ENCODE data around the gene STX2.
"Not testable (repeated sequence)": the region's sequence is repeated elsewhere in the genome, so short reads cannot be mapped to it uniquely, and the experiment has no call there.

The STX2 gene

GRCh38 chr12:130863298-130863697, 24.2 kb upstream of the STX2 start:
- H3K4me1 ChIP-seq (ENCODE audit: insufficient read depth, low read length) = no peaks in the 10 kb centered on the region
- 93% methylated on average over 4 of the region's 5 CpGs for WGBS
- no peak overlapping the region for H3K4me3 ChIP-seq (ENCODE audit: low read length)
- 0 out of 2 replicates have a peak, but pooled peaks cover 3% of the 10 kb centered on the region for H3K9me3 ChIP-seq (ENCODE audit: insufficient read depth, low read depth, low read length)
- no peaks in the 10 kb centered on the region for H3K36me3 ChIP-seq (ENCODE audit: insufficient read depth, low read length)
- H3K27ac ChIP-seq (ENCODE audit: low read depth, low read length) = no peak overlapping the region
- no peaks in the 10 kb centered on the region for H3K27me3 ChIP-seq (ENCODE audit: insufficient read depth, low read length)
- H3K9ac ChIP-seq (ENCODE audit: low read depth, low read length) = no peak overlapping the region

DNA sequence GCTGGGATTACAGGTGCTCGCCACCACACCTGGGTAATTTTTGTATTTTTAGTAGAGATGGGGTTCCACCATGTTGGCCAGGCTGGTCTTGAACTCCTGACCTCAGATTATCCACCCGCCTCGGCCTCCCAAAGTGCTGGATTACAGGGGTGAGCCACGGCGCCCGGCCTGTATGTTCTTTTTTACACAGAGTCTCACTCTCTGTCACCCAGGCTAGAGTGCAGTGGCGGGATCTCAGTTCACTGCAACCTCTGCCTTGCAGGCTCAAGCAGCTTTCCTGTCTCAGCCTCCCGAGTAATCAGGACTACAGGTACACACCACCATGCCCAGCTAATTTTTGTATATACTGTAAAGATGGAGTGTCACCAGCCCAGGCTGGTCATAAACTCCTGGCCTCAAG, 23.7 kb upstream of the STX2 start:
- H3K36me3 ChIP-seq (ENCODE audit: insufficient read depth, low read length); H3K4me3 ChIP-seq (ENCODE audit: low read length); H3K4me1 ChIP-seq (ENCODE audit: insufficient read depth, low read length); H3K9me3 ChIP-seq (ENCODE audit: insufficient read depth, low read depth, low read length); H3K27me3 ChIP-seq (ENCODE audit: insufficient read depth, low read length); H3K27ac ChIP-seq (ENCODE audit: low read depth, low read length); H3K9ac ChIP-seq (ENCODE audit: low read depth, low read length): not testable (repeated sequence)
- 94% methylated on average over 7 of the region's 8 CpGs for WGBS

DNA sequence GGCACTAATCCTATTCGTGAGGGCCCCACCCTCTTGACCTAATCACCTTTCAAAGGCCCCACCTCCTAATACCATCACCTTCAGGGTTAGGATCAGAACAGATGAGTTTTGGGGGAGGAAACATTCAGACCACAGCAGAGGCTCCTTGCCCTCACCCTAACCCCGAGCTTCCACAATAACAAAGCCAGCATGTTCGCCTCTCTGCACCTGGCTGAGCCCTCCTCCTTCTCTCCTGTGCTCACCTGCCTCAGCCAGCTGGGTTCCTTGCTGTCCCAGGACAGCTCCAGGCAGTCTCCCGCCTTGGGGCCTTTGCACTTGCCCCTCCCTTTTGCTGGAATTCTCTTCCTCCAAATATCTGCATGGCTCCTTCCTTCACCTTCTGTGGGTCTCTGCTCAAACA, 23.1 kb upstream of the STX2 start:
- Histone ChIP-seq H3K27me3 (ENCODE audit: insufficient read depth, low read length) (no peaks in the 10 kb centered on the region), H3K9me3 (ENCODE audit: insufficient read depth, low read depth, low read length) (peaks cover 10% of the 10 kb centered on the region), H3K27ac (ENCODE audit: low read depth, low read length) (no peak overlapping the region), H3K4me1 (ENCODE audit: insufficient read depth, low read length) (no peaks in the 10 kb centered on the region), H3K4me3 (ENCODE audit: low read length) (no peak overlapping the region), H3K9ac (ENCODE audit: low read depth, low read length) (no peak overlapping the region), H3K36me3 (ENCODE audit: insufficient read depth, low read length) (no peaks in the 10 kb centered on the region)
- WGBS = 91% methylated on average over 3 of the region's 4 CpGs

DNA sequence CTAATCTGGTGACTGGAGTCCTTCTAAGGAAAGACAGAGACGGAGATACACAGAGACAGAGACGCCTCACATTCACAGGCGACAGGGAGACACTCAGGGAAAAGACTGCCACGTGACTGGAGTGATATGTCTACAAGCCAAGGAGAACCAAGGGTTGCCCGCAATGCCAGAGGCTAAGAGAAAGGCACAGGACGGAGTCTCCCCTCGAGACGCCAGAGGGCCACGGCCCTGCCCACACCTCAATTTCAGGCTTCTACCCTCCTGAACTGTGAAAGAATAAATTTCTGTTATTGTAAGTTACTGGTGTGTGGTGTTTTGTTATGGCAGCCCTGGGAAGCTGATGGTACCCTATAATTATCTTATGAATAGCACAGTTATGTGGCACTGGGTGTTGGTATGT, 21.3 kb upstream of the STX2 start:
- Histone ChIP-seq H3K4me1 (ENCODE audit: insufficient read depth, low read length) (no peaks in the 10 kb centered on the region), H3K27me3 (ENCODE audit: insufficient read depth, low read length) (no peaks in the 10 kb centered on the region), H3K27ac (ENCODE audit: low read depth, low read length) (no peak overlapping the region), H3K9me3 (ENCODE audit: insufficient read depth, low read depth, low read length) (peaks cover 17% of the 10 kb centered on the region), H3K4me3 (ENCODE audit: low read length) (no peak overlapping the region), H3K9ac (ENCODE audit: low read depth, low read length) (no peak overlapping the region), H3K36me3 (ENCODE audit: insufficient read depth, low read length) (no peaks in the 10 kb centered on the region)
- 91% methylated on average over 9 of the region's 9 CpGs for WGBS

DNA sequence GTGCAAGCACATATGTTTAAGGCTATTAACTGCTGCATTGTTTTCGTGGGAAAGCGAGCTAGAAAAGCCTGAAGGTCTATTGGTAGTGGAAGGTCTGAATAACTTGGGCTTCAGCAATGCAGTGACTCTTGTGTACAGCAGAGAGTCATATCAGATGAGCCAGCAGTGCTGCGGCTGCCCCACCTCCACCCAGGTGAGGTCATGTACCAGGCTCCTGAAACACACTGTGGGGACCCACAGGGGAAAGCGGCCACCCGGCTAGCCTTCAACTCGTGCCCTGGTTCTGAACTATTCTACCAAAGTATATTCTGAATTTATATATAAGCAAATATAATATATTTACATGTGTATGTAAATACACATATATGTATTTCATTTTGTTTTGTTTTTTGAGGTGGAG, 20.1 kb upstream of the STX2 start:
- no peaks in the 10 kb centered on the region for H3K36me3 ChIP-seq (ENCODE audit: insufficient read depth, low read length)
- WGBS = 96% methylated on average over 5 of the region's 6 CpGs
- H3K27me3 ChIP-seq (ENCODE audit: insufficient read depth, low read length) = no peaks in the 10 kb centered on the region
- no peaks in the 10 kb centered on the region for H3K4me1 ChIP-seq (ENCODE audit: insufficient read depth, low read length)
- H3K9ac ChIP-seq (ENCODE audit: low read depth, low read length) = no peak overlapping the region
- no peak overlapping the region for H3K4me3 ChIP-seq (ENCODE audit: low read length)
- peaks cover 17% of the 10 kb centered on the region for H3K9me3 ChIP-seq (ENCODE audit: insufficient read depth, low read depth, low read length)
- H3K27ac ChIP-seq (ENCODE audit: low read depth, low read length) = no peak overlapping the region

DNA sequence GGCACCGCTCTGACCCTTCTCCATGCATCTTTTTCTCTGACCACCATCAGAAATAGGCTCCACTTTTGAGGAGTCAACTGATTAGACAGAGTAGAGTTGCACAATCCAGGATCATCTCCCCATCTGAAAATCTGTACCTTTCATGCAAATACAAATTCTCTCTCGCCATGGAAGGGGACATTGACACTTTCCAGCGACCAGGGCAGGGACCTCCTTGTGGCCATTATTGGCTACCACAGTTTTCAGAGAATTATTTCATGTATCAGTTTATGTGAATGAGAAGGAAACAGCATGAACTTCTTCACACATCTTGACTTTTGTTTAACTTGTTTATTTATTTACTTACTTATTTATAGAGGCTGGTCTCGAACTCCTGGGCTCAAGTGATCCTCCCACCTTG, 19.0 kb upstream of the STX2 start:
- Histone ChIP-seq H3K27ac (ENCODE audit: low read depth, low read length) (no peak overlapping the region), H3K4me3 (ENCODE audit: low read length) (no peak overlapping the region)
- 98% methylated on average over 4 of the region's 4 CpGs for WGBS

GRCh38 chr12:130856088-130856487, 17.0 kb upstream of the STX2 start:
- Histone ChIP-seq H3K27ac (ENCODE audit: low read depth, low read length) (no peak overlapping the region), H3K9me3 (ENCODE audit: insufficient read depth, low read depth, low read length) (peaks cover 13% of the 10 kb centered on the region), H3K9ac (ENCODE audit: low read depth, low read length) (no peak overlapping the region), H3K4me3 (ENCODE audit: low read length) (no peak overlapping the region), H3K36me3 (ENCODE audit: insufficient read depth, low read length) (no peaks in the 10 kb centered on the region), H3K27me3 (ENCODE audit: insufficient read depth, low read length) (no peaks in the 10 kb centered on the region), H3K4me1 (ENCODE audit: insufficient read depth, low read length) (0 out of 2 replicates have a peak, but pooled peaks cover 7% of the 10 kb centered on the region)
- 96% methylated on average over 4 of the region's 4 CpGs for WGBS

More for the DNA sequence above, 19.0 kb upstream of the STX2 start:
- Histone ChIP-seq H3K27me3 (ENCODE audit: insufficient read depth, low read length) (no peaks in the 10 kb centered on the region), H3K4me1 (ENCODE audit: insufficient read depth, low read length) (0 out of 2 replicates have a peak, but pooled peaks cover 3% of the 10 kb centered on the region), H3K9ac (ENCODE audit: low read depth, low read length) (no peak overlapping the region), H3K36me3 (ENCODE audit: insufficient read depth, low read length) (no peaks in the 10 kb centered on the region), H3K9me3 (ENCODE audit: insufficient read depth, low read depth, low read length) (peaks cover 17% of the 10 kb centered on the region)

DNA sequence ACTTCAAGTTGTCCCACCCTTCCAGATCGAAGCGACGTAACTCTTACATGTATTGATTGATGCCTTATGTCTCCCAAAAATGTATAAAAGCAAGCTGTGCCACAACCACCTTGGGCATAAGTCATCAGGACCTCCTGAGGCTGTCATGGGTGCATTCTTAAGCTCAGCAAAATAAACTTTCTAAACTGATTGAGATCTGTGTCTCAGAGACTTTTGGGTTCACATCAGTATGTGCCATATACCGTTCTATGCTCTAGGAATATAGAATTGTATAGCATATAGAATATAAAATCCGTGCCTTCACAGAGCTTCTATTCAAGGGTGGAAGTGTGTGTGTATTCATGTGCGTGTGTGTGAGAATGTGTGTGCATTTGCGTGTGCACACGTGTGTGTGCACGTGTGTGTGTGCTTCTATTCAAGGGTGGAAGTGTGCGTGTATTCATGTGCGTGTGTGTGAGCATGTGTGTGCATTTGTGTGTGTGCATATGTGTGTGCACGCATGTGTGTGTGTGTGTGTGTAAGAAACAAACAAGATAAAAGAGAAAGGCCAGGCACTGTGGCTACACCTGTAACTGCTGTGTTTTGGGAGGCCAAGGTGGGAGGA, 11.5 kb upstream of the STX2 start:
- Histone ChIP-seq H3K9ac (ENCODE audit: low read depth, low read length) (peak overlapping the region; percentile 10), H3K4me3 (ENCODE audit: low read length) (peak overlapping the region; percentile 6; the same call in 1 of the 2 replicates), H3K36me3 (ENCODE audit: insufficient read depth, low read length) (no peaks in the 10 kb centered on the region), H3K4me1 (ENCODE audit: insufficient read depth, low read length) (peaks cover 23% of the 10 kb centered on the region), H3K9me3 (ENCODE audit: insufficient read depth, low read depth, low read length) (peaks cover 4% of the 10 kb centered on the region; the same call in 1 of the 2 replicates), H3K27ac (ENCODE audit: low read depth, low read length) (peak overlapping the region; percentile 90), H3K27me3 (ENCODE audit: insufficient read depth, low read length) (no peaks in the 10 kb centered on the region)
- WGBS = 88% methylated on average over 12 of the region's 12 CpGs

GRCh38 chr12:130849561-130850417, 10.7 kb upstream of the STX2 start:
- 69% methylated on average over 5 of the region's 7 CpGs for WGBS
- H3K9me3 ChIP-seq (ENCODE audit: insufficient read depth, low read depth, low read length) = peaks cover 4% of the 10 kb centered on the region; the same call in 1 of the 2 replicates
- H3K4me1 ChIP-seq (ENCODE audit: insufficient read depth, low read length) = peaks cover 23% of the 10 kb centered on the region
- H3K27me3 ChIP-seq (ENCODE audit: insufficient read depth, low read length) = no peaks in the 10 kb centered on the region
- H3K27ac ChIP-seq (ENCODE audit: low read depth, low read length) = peak overlapping the region; percentile 90
- peak overlapping the region; percentile 63 for H3K9ac ChIP-seq (ENCODE audit: low read depth, low read length)
- no peaks in the 10 kb centered on the region for H3K36me3 ChIP-seq (ENCODE audit: insufficient read depth, low read length)
- H3K4me3 ChIP-seq (ENCODE audit: low read length) = peak overlapping the region; percentile 27; the same call in 1 of the 2 replicates

DNA sequence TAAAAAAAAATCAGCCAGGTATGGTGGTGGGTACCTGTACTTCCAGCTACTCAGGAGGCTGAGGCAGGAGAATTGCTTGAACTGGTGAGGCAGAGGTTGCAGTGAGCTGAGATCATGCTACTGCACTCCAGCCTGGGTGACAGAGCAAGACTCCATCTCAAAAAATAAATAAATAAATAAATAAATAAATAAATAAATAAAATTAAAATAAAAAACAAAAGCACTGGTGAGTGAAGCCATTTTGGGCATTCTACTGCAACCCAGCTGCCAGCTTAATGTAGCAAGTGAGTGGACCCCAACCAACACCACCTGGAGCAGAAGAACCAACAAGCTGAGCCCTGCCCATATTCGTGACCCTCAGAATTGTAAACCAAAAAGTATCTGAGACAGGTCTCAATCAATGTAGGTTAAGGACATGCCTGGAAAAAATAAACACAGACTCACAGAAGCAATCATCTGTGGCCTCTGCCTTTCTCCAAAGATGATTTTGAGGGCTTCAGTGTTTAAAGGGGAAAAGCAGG, 9.8 kb upstream of the STX2 start:
- 0 out of 2 replicates have a peak overlapping the region, but pooled peaks have one; percentile 90 for H3K27ac ChIP-seq (ENCODE audit: low read depth, low read length)
- H3K4me1 ChIP-seq (ENCODE audit: insufficient read depth, low read length) = peaks cover 22% of the 10 kb centered on the region
- H3K36me3 ChIP-seq (ENCODE audit: insufficient read depth, low read length); H3K27me3 ChIP-seq (ENCODE audit: insufficient read depth, low read length); H3K4me3 ChIP-seq (ENCODE audit: low read length); H3K9ac ChIP-seq (ENCODE audit: low read depth, low read length); H3K9me3 ChIP-seq (ENCODE audit: insufficient read depth, low read depth, low read length): not testable (repeated sequence)
- WGBS = 100% methylated on average over 1 of the region's 1 CpG

DNA sequence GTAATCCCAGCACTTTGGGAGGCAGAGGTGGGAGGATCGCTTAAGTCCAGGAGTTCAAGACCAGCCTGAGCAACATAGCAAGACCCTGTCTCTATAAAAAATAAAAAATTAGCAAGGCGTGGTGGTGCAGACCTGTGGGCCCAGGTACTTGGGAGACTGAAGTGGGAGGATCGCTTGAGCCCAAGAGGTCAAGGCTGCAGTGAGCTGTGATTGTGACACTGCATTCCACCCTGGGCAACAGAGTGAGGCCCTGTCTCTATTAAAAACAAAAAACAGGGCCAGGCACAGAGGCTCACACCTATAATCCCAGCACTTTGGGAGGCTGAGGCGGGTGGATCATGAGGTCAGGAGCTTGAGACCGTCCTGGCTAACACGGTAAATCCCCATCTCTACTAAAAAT, 9.1 kb upstream of the STX2 start:
- H3K36me3 ChIP-seq (ENCODE audit: insufficient read depth, low read length); H3K9me3 ChIP-seq (ENCODE audit: insufficient read depth, low read depth, low read length); H3K27me3 ChIP-seq (ENCODE audit: insufficient read depth, low read length); H3K4me3 ChIP-seq (ENCODE audit: low read length); H3K9ac ChIP-seq (ENCODE audit: low read depth, low read length); H3K27ac ChIP-seq (ENCODE audit: low read depth, low read length): not testable (repeated sequence)
- 97% methylated on average over 6 of the region's 6 CpGs for WGBS
- H3K4me1 ChIP-seq (ENCODE audit: insufficient read depth, low read length) = peaks cover 20% of the 10 kb centered on the region

Data from HUES64 (cell line).